ENCODE results near the gene MYO5A.

The MYO5A gene

DNA sequence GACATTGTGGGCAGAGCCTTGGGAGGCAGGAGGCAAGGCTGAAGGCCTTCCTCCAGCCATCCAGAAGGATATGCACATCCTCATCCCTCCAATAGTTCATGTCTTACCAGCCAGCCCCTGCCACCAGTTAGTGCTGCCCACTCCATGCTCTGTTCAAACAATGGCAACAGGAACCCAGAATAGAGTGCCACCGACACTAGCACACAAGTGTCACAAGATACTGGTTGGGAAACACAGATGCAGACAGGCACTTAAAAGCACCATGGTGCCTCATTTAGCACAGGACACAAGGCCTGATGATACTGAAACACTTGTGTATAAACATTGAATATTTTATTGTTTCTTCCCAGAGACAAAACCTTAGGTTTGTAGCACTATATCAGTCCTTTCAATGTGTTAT lies 176.6 kb downstream of the MYO5A start:
- no peaks in the 10 kb centered on the region for H3K9me3 ChIP-seq (ENCODE audit: control extremely low read depth in 1 of 5, control insufficient read depth in 4 of 5, insufficient read depth in 2 of 5, low read depth in 1 of 5, low read length in 4 of 5)
- ChIA-PET CTCF (interaction anchor here (0.9 kb wide), 1 partner anchor 9 kb away, joined by 3 read pairs; no protein-coding TSS in a partner anchor), POLR2A (no interaction called here)
- peaks cover 5 to 35% (median 22%) of the 10 kb centered on the region in 4 experiments for H3K36me3 ChIP-seq (ENCODE audit: control insufficient read depth in 4 of 4, insufficient read depth in 4 of 4, low read length in 3 of 4)
- no peak overlapping the region for H3K27ac ChIP-seq (ENCODE audit: insufficient read depth in 1 of 2, low read depth in 1 of 2, low read length in 2 of 2, poor library complexity in 1 of 2, severe bottlenecking in 2 of 2)
- no peaks in the 10 kb centered on the region for H3K27me3 ChIP-seq (replicated peaks in 2 of 5; ENCODE audit: control insufficient read depth in 4 of 5, insufficient read depth in 5 of 5, low read length in 4 of 5)
- H3K4me1 ChIP-seq (ENCODE audit: control extremely low read depth in 1 of 4, control insufficient read depth in 4 of 4, insufficient read depth in 4 of 4, low read length in 3 of 4): no peaks in the 10 kb centered on the region
- no peak overlapping the region for H3K4me3 ChIP-seq (ENCODE audit: control insufficient read depth in 1 of 7, extremely low read depth in 1 of 7, insufficient read depth in 4 of 7, low read depth in 2 of 7, low read length in 6 of 7)
- DNase-seq: no peak
- 100% methylated on average over 1 of the region's 1 CpG for WGBS (ENCODE audit: insufficient coverage)

DNA sequence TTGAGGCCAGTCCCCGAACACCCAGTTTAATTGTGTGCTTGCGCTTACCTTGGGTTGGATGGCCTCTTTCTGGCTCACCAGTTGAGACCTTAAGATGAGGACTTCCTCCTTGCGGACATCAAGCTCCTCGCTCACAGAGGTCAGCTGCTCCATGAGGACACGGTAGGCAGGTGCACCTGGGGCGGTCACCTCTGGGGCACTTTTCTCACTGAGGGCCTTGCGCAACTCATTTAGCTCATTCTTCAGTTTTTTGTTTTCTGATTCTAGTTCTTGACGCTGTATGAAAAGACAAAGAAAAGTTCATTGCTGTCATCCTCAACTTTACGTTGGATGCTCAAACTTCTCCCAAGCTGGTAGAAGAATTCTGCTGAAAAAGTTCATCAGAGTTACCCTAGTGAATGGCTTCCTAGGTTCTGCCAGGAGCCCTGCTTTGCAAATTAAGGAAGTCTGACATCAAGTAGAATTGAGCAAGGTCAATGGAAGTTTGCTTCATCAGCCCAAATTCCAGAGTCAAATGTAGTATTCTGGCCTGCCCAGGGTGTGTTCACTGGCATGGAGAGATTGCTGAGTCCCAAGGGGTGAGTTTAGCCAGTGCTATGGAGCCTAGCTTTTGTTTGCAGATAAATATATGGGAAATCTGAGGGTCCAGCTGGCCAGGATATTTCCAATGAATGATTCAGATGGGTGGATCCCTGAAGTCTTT lies 177.3 kb downstream of the MYO5A start:
- CTCF ChIA-PET: interaction anchor here (0.9 kb wide), 1 partner anchor 8 kb away, joined by 3 read pairs; no protein-coding TSS in a partner anchor
- no peak for DNase-seq
- H3K36me3 ChIP-seq (ENCODE audit: control insufficient read depth in 4 of 4, insufficient read depth in 4 of 4, low read length in 3 of 4): peaks cover 5 to 36% (median 22%) of the 10 kb centered on the region in 4 experiments
- no peak overlapping the region for H3K4me3 ChIP-seq (ENCODE audit: control insufficient read depth in 1 of 7, extremely low read depth in 1 of 7, insufficient read depth in 4 of 7, low read depth in 2 of 7, low read length in 6 of 7)
- no peaks in the 10 kb centered on the region for H3K27me3 ChIP-seq (replicated peaks in 2 of 5; ENCODE audit: control insufficient read depth in 4 of 5, insufficient read depth in 5 of 5, low read length in 4 of 5)
- H3K27ac ChIP-seq (ENCODE audit: insufficient read depth in 1 of 2, low read depth in 1 of 2, low read length in 2 of 2, poor library complexity in 1 of 2, severe bottlenecking in 2 of 2): no peak overlapping the region
- POLR2A ChIA-PET: no interaction called here
- H3K9me3 ChIP-seq (ENCODE audit: control extremely low read depth in 1 of 5, control insufficient read depth in 4 of 5, insufficient read depth in 2 of 5, low read depth in 1 of 5, low read length in 4 of 5): no peaks in the 10 kb centered on the region
- WGBS (ENCODE audit: insufficient coverage): 93% methylated on average over 9 of the region's 9 CpGs
- H3K4me1 ChIP-seq (ENCODE audit: control extremely low read depth in 1 of 4, control insufficient read depth in 4 of 4, insufficient read depth in 4 of 4, low read length in 3 of 4): no peaks in the 10 kb centered on the region

DNA sequence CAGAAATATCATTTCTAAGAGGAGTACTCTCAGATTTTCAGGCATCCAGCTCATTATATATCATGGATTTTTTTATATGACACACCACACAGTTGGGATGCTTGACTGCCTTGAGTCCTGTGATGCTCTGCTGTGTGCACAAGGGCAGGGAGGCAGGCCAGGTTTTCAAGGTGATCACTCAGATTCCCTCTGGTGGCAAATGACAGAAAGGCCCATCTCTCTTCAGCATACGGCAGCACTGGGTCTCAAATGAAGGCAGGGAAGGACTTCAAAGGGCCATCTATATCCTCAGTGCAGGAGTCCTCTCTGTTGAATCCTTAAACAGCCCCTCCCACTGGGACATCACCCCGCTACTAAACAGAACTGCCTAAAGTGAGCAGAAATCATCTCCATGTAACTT lies 178.3 kb downstream of the MYO5A start:
- 90% methylated on average over 2 of the region's 2 CpGs for WGBS (ENCODE audit: insufficient coverage)
- Histone ChIP-seq H3K27ac (ENCODE audit: insufficient read depth in 1 of 2, low read depth in 1 of 2, low read length in 2 of 2, poor library complexity in 1 of 2, severe bottlenecking in 2 of 2) (no peak overlapping the region), H3K4me1 (ENCODE audit: control extremely low read depth in 1 of 4, control insufficient read depth in 4 of 4, insufficient read depth in 4 of 4, low read length in 3 of 4) (no peaks in the 10 kb centered on the region), H3K9me3 (ENCODE audit: control extremely low read depth in 1 of 5, control insufficient read depth in 4 of 5, insufficient read depth in 2 of 5, low read depth in 1 of 5, low read length in 4 of 5) (no peaks in the 10 kb centered on the region), H3K4me3 (ENCODE audit: control insufficient read depth in 1 of 7, extremely low read depth in 1 of 7, insufficient read depth in 4 of 7, low read depth in 2 of 7, low read length in 6 of 7) (no peak overlapping the region), H3K36me3 (ENCODE audit: control insufficient read depth in 4 of 4, insufficient read depth in 4 of 4, low read length in 3 of 4) (peaks cover 7 to 41% (median 22%) of the 10 kb centered on the region in 4 experiments), H3K27me3 (replicated peaks in 2 of 5; ENCODE audit: control insufficient read depth in 4 of 5, insufficient read depth in 5 of 5, low read length in 4 of 5) (no peaks in the 10 kb centered on the region)
- ChIA-PET CTCF (interaction anchor here (0.8 kb wide), 1 partner anchor 117 kb away, joined by 3 read pairs; no protein-coding TSS in a partner anchor), POLR2A (no interaction called here)
- DNase-seq: no peak

DNA sequence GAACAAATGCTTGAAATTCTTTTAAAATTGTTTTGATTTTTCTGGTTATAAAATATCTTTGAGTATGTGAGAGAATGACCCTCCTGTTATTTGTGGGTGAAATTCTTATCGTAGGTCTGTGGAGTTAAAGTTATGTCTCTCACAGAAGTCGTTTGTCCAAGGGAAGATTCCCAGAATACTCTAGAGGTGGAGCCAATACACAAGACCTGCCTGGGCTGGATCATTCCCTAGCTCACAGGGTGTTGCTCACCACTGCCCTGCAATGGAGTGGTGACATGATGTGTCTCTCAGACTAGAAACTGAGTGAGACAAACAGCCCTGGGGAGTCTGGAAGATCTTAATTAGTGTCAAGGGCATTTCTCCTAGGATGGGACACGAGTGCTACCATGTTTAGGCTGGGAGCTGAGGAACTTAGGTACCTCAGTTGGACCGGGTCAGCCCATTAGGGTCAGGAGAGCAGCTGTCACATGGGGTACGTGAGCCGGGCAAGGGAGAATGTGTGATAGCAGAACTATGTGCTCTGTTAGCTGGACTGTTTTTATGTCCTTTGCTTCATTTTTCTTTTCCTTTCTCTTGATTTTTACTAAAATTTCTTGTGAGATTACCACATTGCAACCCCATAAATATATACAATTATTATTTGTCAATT lies 179.5 kb downstream of the MYO5A start:
- Histone ChIP-seq H3K27ac (ENCODE audit: insufficient read depth in 1 of 2, low read depth in 1 of 2, low read length in 2 of 2, poor library complexity in 1 of 2, severe bottlenecking in 2 of 2) (no peak overlapping the region), H3K36me3 (ENCODE audit: control insufficient read depth in 4 of 4, insufficient read depth in 4 of 4, low read length in 3 of 4) (peaks cover 7 to 41% (median 24%) of the 10 kb centered on the region in 4 experiments), H3K4me3 (ENCODE audit: control insufficient read depth in 1 of 7, extremely low read depth in 1 of 7, insufficient read depth in 4 of 7, low read depth in 2 of 7, low read length in 6 of 7) (no peak overlapping the region), H3K27me3 (replicated peaks in 2 of 5; ENCODE audit: control insufficient read depth in 4 of 5, insufficient read depth in 5 of 5, low read length in 4 of 5) (no peaks in the 10 kb centered on the region), H3K9me3 (ENCODE audit: control extremely low read depth in 1 of 5, control insufficient read depth in 4 of 5, insufficient read depth in 2 of 5, low read depth in 1 of 5, low read length in 4 of 5) (no peaks in the 10 kb centered on the region), H3K4me1 (ENCODE audit: control extremely low read depth in 1 of 4, control insufficient read depth in 4 of 4, insufficient read depth in 4 of 4, low read length in 3 of 4) (no peaks in the 10 kb centered on the region)
- CTCF ChIA-PET: interaction anchor here (1.4 kb wide), 1 partner anchor 14 kb away, joined by 3 read pairs; no protein-coding TSS in a partner anchor
- POLR2A ChIA-PET: no interaction called here
- no peak for DNase-seq
- 96% methylated on average over 3 of the region's 6 CpGs for WGBS (ENCODE audit: insufficient coverage)

DNA sequence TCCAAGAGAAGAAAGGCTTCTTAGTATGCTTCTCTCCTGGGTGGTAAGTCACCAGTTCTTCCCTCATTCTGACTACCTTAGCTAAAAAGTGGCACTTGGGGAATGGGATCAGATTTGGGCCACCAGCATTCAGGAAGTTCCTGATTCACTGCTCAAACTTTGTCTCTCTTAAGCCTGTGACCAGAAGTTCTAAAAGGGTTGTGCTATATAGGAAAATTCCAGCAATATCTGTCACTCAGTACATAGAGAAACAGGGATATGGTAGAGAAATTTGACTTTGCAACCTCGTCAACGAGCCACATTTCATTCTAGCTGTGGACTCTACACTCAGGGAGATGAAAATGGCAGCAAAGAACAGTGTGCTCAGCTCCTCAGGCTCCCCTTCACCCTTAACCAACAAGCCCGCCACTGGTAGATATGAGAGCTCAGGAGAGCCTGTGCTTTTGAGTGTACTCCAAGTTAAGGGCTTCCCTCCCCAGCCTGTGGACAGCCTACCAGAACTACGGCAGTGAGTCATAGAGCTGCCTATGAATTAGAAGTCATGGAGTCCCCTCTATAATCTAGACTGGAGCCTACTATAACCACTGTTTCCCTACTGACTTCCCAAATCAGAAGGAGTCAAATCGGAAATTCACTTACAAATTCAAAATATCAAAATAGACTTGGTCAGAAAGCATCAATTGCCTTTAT lies 180.5 kb downstream of the MYO5A start:
- no peak for DNase-seq
- Histone ChIP-seq H3K36me3 (ENCODE audit: control insufficient read depth in 4 of 4, insufficient read depth in 4 of 4, low read length in 3 of 4) (peaks cover 9 to 34% (median 20%) of the 10 kb centered on the region in 4 experiments), H3K9me3 (ENCODE audit: control extremely low read depth in 1 of 5, control insufficient read depth in 4 of 5, insufficient read depth in 2 of 5, low read depth in 1 of 5, low read length in 4 of 5) (no peaks in the 10 kb centered on the region), H3K27me3 (replicated peaks in 2 of 5; ENCODE audit: control insufficient read depth in 4 of 5, insufficient read depth in 5 of 5, low read length in 4 of 5) (no peaks in the 10 kb centered on the region), H3K27ac (ENCODE audit: insufficient read depth in 1 of 2, low read depth in 1 of 2, low read length in 2 of 2, poor library complexity in 1 of 2, severe bottlenecking in 2 of 2) (no peak overlapping the region), H3K4me3 (ENCODE audit: control insufficient read depth in 1 of 7, extremely low read depth in 1 of 7, insufficient read depth in 4 of 7, low read depth in 2 of 7, low read length in 6 of 7) (no peak overlapping the region), H3K4me1 (ENCODE audit: control extremely low read depth in 1 of 4, control insufficient read depth in 4 of 4, insufficient read depth in 4 of 4, low read length in 3 of 4) (no peaks in the 10 kb centered on the region)
- CTCF ChIA-PET: interaction anchor here (0.7 to 1.4 kb wide), 3 partner anchors 13 to 117 kb away, joined by 3 read pairs; no protein-coding TSS in a partner anchor
- POLR2A ChIA-PET: no interaction called here
- 100% methylated on average over 4 of the region's 5 CpGs for WGBS (ENCODE audit: insufficient coverage)

DNA sequence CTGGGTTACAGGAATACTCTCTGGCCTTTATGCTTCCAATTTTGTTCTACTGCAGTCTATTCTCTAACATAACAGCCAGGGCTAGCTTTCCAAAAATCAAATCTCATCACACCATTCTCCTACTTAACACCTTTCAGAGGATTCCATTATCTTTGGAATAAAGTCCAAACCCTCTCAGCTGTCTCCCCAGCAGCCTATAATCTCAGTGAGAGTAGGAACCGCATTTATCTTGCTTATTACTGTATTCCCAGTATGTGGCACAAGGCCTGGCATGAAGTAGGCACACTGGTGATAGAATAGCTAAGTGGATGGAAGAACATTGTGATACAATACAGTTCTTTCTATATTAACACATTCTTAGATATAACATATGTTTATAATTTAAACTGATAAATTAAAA lies 184.1 kb downstream of the MYO5A start:
- CTCF ChIA-PET: interaction anchor here (0.5 to 1.6 kb wide), 3 partner anchors 12 to 90 kb away, joined by 3 to 4 read pairs (median 3); no protein-coding TSS in a partner anchor
- Histone ChIP-seq H3K36me3 (ENCODE audit: control insufficient read depth in 4 of 4, insufficient read depth in 4 of 4, low read length in 3 of 4) (peaks cover 7 to 18% (median 8%) of the 10 kb centered on the region in 4 experiments), H3K9me3 (ENCODE audit: control extremely low read depth in 1 of 5, control insufficient read depth in 4 of 5, insufficient read depth in 2 of 5, low read depth in 1 of 5, low read length in 4 of 5) (no peaks in the 10 kb centered on the region), H3K27ac (ENCODE audit: insufficient read depth in 1 of 2, low read depth in 1 of 2, low read length in 2 of 2, poor library complexity in 1 of 2, severe bottlenecking in 2 of 2) (no peak overlapping the region), H3K4me3 (ENCODE audit: control insufficient read depth in 1 of 7, extremely low read depth in 1 of 7, insufficient read depth in 4 of 7, low read depth in 2 of 7, low read length in 6 of 7) (no peak overlapping the region), H3K27me3 (replicated peaks in 2 of 5; ENCODE audit: control insufficient read depth in 4 of 5, insufficient read depth in 5 of 5, low read length in 4 of 5) (no peaks in the 10 kb centered on the region), H3K4me1 (ENCODE audit: control extremely low read depth in 1 of 4, control insufficient read depth in 4 of 4, insufficient read depth in 4 of 4, low read length in 3 of 4) (no peaks in the 10 kb centered on the region)
- POLR2A ChIA-PET: no interaction called here
- no peak for DNase-seq
- no CpG with 5 or more reads among the region's 1 CpG for WGBS (ENCODE audit: insufficient coverage)
